ENCODE data around the gene BANP.
"Not testable (repeated sequence)": the region's sequence is repeated elsewhere in the genome, so short reads cannot be mapped to it uniquely, and the experiment has no call there.

BANP gene

DNA sequence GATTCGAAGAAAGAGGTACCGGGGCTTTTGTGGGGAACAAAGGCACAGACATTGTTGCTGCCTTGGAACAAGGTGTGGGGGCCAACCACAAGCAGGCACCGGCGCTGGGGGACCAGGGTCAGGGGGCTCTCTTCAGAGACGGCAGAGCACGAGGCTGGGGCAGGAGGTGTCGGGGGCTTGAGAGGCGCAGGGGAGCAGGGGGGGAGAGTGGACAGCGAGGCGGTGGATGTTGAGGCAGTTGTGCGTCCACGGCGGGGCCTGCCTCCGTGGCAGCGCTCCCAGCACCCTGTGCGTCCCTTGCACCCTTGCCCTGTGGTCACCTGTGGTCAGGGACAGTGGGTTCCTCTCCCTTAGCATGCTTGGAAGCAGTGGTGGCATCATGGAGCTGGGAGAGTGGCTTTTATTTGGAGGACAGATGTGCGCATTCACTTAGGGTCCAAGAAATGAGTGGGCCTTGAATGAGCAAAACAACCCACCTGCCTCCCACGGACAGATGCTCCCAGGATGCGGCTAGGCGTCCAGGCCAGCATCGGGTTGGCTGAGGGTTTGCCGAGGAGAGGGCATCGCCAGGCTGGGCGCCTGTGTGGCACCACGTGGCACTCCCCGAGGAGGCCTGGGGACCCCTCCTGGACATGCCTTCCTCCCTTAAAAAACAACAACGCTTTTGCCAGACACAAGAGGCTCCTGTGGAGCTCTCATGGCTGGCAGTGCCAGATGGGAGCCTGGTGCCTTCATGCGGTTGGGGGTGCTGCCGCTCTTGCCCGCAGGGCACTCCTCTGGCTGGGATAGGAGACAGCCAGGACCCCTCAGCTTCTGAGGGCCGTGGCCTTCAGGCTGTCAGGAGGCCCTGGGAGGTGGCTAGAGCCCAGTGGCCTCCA, 113.0 kb downstream of the BANP start:
- no peak for DNase-seq

DNA sequence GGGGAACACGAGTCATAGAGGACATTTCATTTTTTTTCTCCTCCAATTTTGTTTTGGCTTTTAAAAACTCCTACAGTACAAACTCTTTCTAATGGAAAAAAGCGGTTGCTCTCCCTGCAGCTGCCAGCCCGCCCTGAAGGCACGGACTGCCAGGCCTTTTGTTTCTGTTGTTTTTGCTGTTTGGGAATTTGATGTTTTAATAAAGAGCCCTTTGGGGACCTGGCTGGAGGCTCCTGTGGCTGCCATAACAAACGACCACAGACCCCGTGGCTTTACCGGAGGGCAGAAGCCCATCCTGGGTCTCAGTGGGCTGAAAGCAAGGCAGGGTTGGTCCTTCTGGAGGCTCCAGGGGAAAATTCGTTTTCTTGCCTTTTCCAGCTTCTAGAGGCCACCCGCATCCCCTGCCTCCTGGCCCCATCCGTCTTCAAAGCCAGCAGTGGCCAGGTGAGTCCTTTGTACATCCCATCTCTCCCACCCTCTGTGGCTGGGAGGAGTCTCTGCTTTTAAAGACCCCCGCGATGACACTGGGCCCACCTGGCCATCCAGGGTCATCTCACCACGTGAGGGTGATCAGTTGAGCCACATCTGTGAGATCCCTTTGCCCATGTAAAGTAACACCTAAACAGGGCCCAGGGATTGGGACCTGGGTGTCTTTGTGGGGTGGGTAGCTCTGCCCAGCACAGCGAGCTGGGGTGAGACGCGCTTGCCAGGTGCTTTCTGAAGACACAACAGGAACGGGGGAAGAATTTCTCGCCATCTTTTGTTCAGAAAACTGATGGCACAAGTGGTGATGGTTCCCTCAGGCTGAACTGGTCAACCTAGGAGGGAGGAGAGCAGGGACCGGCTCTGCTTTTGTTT, 113.9 kb downstream of the BANP start:
- no peak for DNase-seq

DNA sequence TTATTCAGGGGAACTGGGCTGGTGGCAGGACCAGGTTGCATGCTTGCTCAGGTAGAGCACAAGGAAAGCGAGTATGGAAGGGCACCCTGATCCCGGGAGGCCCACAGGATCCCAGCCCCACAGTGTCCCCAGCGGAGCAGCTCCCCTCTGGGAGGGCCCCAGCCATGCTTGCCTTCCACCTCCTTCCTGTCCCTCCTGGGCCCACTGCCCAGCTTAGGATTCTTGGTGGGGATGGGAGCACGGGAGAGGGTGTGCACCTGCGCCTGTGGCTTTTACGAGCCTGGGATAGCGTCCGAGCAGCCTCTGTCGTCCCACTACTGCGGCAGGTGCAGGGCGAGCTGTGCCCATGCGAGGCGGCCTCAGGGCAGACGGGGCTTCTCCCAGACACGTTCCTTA, 114.5 kb downstream of the BANP start:
- DNase-seq, result no peak

DNA sequence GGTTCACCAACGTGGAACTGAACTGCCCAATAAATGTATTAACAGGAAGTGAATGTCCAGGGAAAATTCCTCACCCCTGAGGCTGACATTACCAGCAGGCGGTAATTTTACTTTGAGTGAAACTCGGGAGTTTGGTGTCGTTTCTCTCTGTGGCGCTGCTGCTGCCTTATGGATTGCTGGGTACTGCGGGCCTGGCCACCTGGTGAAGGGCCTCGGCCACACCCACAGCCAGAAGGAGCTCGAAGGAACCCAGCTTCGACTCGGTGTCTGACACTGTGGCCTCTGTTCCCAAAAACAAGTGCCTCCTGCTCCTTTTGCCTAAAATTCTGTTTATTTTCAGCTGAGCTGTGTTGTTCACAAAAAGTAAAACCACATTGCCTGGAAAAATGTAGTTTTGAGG, 115.0 kb downstream of the BANP start:
- DNase-seq, result no peak

DNA sequence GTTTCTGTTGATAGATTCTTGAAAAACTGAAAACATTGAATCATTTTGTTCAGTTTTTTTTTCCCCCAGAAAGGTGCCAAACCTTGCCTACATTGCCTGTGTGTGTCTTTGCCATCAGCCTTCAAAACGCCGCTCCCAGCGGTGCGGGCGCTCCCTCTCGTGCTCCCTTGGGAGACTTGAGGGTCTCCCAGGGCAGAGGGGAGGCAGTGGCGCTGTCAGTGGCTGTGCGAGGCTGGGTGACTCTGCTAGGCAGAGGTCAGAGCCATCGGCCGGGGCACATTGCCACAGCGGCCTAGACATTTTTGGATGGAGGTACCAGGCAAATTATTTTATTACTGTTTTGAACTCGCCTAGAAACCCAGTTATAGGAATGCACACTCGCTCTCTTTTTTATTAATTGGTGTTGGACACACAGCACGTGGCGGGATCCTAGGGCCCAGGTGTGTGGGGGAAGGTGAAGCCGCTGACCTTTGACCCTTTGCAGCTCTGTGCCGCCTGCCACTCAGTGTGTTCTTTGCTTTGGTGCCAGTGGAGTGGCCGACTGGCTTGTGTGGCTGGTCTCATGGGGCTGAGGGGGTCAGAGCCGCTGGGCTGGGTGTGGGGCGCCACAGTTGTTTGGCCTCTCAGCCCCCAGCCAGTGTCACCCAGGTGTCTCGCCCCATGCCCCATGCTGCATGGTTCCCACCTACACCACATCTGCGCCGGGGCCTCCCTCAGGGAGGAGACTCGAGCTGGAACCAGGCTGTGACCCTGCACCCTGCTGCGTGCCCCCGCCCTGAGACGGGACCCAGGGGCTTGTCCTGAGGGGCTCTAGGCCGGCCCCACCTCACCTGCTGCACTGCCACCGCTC, 115.7 kb downstream of the BANP start:
- DNase-seq, result no peak

DNA sequence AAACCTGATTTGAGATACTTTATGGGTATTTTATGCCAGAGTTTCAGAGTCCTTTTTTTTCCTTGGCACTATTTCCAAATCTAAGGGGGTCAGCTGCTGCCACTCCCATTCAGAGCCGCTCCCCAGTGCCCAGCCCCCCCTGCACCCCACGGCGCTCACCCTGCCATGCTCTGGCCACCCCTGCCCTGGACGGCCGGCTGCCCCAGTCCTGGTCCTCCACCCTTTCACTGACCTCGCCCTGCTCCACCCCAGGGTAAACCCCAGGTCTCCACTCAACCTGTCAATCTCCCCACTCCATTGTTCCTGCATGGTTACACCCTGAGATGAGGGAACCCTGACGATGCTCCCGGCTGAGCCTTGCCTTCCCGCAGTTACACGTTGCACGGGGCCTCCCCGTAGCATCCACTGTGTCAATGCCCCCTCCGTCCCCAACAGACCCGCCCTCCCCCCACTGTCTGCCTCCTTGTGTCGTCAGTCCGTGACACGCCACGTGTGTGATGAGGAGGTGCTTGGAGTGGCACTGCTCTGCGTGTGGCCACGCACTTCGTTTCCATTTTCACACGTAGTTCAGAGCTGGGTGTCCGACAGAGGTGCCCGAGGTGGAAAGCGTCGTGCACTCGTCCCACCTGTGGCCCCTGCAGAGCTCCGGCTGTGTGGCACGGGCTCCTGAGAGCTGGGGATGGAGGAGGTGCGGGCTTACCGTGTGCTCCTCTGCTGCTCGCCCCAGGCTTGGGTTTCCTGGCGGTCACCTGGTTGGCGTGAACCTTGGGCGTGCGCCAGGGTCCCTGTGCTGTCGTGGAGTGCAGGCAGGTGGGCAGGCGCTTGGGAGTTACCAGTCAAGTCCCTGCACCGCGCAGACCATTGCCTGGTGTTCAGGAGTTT, 116.5 kb downstream of the BANP start:
- no peak for DNase-seq

DNA sequence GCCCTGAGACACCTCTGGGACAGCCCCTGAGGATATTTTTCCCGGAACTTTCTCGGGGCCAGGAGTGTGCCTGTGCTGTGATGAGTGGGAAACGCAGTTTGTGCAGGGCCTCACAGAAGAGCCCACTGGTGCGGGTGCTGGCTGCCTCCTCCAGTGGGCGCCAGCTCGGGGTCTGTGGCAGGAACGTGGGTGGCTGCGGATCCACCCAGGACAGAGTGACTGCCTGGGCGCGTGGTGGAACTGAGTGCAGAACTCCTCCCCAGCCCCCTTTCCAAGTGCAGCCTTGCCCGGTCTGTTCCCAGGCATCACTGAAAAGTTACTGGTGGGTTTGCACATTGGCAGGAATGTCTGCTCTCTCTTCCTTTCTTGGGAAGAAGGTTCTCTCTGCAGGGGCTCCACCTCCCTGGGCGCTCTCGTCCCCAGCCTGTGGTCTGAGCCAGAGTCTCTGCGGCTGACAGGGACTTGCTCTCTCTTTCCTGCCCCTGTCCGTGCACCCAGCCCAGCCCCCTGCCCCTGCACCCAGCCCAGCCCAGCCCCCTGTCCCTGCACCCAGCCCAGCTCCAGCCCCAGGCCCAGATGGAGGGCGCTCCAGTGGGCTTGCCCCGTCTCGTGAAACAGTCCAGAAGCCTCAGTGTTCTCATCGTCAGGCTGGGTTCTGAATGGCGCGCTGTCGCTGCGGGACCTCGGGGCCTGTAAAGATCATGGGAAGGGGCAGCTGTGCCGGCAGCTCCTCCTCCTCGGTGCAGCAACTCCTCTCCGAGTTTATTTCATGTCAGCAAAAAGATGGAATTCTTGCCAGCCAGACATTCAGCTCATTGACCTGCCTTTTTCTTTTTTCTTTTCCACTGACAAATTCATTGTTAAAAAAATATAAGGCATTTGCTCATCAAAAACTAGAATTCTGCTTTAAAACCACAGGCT, 117.5 kb downstream of the BANP start:
- DNase-seq, result no peak

DNA sequence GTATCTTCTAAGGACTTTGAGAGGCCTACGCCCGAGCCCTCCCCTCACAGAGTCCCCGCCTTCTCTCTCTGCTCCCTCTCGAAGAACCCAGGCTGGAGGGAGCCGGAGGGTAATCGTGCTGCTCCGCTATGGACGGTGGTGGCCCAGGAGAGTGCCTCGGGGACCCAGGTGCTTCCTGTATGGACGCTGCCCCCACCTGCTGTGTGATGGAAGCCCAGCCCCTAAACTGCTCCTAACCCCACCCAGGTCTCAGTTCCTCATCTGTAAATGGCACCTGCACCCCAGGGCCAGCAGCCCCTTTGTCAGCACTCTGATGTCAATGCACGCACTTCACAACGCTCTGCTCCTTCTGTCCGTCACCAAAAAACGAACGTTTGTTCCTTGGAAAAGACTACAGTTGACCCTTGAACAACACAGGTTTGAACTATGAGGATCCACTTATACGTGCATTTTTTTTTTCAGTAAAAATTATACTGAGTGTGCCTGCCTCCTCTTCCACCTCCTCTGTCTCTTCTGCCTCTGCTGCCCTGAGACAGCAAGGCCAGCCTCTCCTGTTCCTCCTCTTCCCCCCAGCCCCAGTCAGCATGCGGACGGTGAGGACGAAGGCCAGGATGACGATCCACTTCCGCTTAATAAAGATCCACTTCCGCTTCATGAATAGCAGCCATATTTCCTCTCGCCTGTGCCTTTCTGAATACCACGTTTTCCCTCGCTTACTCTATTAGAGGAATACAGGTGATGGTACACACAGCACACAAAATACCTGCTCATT, 118.3 kb downstream of the BANP start:
- no peak for DNase-seq

DNA sequence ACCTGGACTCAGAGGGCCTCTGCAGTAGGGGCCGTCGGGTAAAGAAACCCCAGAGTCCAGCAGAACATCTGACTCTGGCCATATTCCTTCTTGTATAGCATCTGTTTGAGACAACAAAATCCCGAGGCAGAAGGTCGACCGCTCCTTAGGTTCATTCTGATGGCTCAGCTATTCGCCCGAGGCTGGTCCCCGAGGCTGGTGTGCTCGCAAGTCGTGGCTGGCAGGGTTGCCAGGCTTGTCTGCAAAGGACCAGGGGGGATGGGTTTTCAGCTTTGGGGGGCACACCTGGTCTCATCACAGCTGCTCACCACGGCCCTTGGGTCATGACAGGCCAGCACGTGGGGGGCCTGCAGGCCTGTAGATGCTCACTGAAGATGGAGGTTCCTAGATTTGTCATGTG, 119.1 kb downstream of the BANP start:
- no peak for DNase-seq

DNA sequence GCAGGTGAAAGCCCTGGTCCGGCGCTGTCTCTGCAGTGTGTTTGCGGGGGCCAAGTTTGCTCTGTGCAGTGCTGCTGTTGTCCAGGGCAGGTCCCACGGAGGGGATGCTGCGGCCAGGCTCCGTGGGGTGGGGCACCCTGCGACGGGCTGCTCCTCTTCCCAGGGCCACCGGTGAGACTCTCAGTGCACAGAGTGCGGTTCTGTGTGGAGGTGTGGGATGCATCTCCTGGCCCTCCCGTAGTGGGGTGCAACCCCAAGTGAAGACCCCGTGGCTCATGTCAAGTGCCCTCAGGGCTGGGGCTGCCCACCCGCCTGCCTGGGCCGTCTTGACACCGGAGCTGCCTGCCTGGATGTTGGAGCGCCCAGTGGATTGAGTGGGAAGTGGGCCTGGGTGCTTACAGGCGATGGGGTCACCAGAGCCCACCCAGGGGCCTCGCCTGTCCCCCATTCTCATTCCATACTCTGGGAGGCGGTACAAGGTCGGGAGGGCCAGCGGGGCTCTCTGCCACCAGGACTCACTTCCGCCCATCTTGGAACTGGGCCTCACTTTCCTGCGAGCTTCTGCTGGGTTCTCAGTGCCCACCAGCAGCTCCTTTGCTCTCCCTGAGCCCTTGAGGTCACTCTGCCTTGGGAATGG, 119.9 kb downstream of the BANP start:
- DNase-seq, result no peak

DNA sequence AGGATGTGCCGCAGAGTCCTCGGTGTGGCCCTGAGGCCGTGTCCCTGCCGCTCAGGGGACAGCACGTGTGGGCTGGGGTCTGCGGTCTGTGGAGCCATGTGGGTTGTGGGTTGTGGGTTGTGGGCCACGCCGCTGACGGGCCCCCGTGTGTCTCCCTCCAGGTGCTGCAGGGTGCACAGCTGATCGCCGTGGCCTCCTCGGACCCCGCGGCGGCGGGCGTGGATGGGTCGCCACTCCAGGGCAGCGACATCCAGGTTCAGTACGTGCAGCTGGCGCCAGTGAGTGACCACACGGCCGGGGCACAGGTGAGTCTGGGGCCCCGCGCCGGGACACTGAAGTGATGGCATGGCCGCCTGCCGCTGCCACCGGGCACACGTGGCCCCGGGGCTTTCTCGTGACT, 120.7 kb downstream of the BANP start:
- no peak for DNase-seq

DNA sequence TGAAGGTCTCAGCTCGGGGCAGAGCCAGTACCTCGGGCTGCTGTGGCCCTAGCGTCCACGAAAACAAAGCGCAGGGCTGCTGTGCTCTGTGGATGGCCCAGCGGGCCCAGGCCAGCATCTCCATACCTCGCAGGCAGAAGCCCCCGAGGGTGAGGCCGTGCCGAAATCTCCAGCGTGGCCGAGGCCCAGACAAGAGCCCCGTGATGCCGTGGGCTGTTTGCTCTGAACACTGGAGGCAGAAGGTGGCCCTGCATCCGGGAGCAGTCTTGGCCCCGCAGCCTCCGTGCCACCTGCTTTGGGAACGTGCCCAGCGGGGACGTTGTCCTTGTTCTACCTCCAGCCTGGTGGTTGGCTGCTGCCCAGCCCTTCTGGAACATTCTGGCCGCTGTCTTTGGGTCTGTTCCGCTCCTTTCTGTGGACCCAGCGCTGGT, 121.4 kb downstream of the BANP start:
- DNase-seq, result peak in 5 of 51 donors; percentile 17 to 63 (median 23)

DNA sequence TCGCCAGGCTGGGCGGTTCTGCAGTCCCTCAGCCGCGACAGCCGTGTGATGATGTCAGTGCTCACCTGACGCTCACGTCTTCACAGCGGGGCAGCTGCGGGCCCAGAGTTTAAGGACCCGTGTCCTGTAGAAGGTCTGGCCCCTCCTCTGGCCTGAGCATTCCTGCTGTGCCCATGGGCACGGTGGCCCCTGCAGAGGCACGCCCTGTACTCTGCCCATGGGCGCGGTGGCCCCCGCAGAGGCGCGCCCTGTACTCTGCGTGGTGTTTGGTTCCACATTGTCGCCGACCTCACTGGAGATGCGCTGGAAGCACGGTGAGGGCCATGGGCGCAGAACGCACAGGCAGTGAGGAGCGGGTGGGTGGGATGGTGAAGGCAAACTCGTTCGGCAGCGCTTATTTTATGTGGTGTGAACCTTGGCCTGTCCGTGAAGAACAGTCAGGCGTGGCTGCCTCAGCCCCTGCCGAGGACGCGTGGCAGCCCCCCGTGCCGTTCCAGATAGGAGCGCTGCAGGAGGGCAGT, 122.0 kb downstream of the BANP start:
- DNase-seq, result no peak

DNA sequence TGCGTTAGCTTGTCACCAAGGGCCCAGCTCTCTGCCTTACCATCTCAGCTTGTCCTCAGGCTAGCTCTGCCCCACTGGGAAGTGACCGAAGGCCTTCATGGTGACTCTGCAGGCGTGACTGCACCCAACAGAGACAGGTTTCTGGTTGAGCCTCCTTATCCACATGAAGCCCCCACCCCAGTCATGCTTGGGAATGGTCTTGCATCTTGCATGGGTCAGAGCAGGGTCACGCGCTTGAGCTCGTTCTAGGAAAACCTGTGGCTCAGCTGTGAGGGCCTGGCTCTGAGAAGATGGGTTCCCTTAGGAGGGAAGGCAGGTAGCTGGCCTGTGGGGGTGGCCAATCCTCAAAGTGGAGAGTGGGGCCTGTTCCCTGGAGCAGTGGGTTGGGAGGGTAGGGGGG, 122.8 kb downstream of the BANP start:
- DNase-seq, result no peak

DNA sequence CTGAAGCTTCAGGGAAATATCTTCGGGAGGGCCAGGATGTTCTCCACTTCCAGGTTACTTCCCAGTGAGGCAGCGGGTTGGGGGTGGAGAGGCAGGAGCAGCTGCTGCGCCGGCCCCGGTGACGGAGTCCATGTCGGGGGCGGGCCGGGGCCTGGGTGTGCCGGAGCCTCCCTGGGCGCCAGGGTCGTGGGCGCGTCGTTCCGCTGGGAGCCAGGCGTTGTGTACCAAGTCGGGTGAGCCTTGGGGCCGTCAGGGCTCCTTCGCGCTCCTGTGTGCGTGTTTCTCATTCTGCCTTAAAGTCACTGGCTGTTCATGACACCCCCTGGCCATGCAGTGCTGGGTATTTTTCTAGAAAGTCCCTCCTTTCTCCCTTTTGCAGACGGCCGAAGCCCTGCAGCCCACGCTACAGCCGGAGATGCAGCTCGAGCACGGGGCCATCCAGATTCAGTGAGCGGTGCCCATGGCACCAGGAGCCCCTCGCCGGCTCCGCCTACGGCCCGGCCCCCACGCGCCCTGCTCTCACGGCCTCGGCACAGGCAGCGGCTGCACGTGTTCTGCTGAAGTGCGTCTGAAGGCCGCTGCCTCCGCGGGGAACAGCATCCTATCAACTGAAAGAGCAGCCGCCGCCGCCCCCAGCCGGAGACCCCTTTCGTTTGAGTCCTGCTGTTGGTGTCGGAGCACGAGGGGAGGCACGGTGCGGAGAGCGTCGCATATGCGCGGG, 125.1 kb downstream of the BANP start:
- no peak for DNase-seq

DNA sequence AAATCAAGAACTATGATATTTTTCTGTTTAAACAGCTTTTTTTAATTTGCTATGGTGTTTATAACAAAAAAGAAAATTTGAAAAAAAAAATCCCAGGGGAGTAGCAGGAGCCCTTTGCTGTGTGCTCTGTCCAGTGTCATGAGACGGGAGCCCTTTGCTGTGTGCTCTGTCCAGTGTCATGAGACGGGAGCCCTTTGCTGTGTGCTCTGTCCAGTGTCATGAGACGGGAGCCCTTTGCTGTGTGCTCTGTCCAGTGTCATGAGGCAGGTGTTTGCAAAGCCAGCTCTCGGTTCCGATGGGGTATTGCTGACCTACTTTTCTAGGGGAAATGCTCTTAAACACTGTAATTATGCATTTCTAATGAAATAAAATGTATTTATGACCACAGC, 125.7 kb downstream of the BANP start:
- not testable (repeated sequence) for DNase-seq
